GM12878 (cell line): Measurements from ENCODE around the gene SERPINA9.

Experiments
- BRCA1 ChIP-seq: IDR thresholded peaks from 2 replicates; pipeline ENCODE4 v1.6.1; 2011; ENCODE audit warnings: low read depth, low read length, improper control_type of control experiment
- CEBPB ChIP-seq, 2 experiments: fragments of 150-350 bp in 1 of 2; IDR thresholded peaks; 2 replicates each; pipeline ENCODE4 v1.6.1; 2012 to 2014; ENCODE audit warnings: low read depth in 2 of 2, low read length in 2 of 2, borderline replicate concordance in 1 of 2, inconsistent platforms in 1 of 2
- EZH2 ChIP-seq: IDR thresholded peaks from 2 replicates; pipeline ENCODE4 v1.6.1; 2012; ENCODE audit warnings: low read depth, mild to moderate bottlenecking, control low read depth, inconsistent platforms, low read length, borderline replicate concordance; ENCODE audit not compliant: control insufficient read depth
- TBL1XR1 ChIP-seq: IDR thresholded peaks from 2 replicates; pipeline ENCODE4 v1.6.1; 2012; ENCODE audit warnings: low read depth, low read length, improper control_type of control experiment
- USF1 ChIP-seq: IDR thresholded peaks from 2 replicates; pipeline ENCODE4 v1.6.1; 2011; ENCODE audit warnings: borderline replicate concordance, low read depth, mild to moderate bottlenecking, moderate library complexity, mixed read lengths, low read length; ENCODE audit not compliant: insufficient read depth; ENCODE audit errors: extremely low read length
- TF ChIP-seq, protein P1 (sequence below), 3 experiments: IDR thresholded peaks in 2 of 3; conservative IDR thresholded peaks in 1 of 3; 2 replicates each; pipeline ENCODE4 v1.5.1; 2011; ENCODE audit warnings: low read depth in 3 of 3, low read length in 3 of 3, mild to moderate bottlenecking in 3 of 3, control low read depth in 2 of 3, moderate library complexity in 2 of 3, inconsistent platforms in 1 of 3, mixed read lengths in 1 of 3; ENCODE audit not compliant: control insufficient read depth in 2 of 3, insufficient read depth in 1 of 3; ENCODE audit errors: extremely low read depth in 1 of 3

DNA sequence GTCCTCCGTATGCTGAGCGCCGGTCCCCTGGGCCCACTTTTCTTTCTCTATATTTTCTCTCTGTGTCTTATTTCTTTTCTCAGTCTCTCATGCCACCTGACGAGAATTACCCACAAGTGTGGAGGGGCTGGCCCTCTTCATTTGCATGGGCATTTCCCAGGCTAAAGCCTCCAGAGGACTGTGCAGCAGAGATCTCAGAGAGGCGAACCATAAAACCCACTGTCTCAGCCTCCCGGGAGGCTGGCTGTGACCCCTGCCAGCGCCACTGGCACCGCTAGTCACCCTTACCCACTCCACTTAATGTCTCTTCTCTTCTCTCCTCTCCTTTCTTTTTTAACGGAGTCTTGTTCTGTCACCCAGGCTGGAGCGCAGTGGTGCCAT is 7.1 kb upstream of the SERPINA9 start:
- no peak for TF ChIP-seq CEBPB (IDR thresholded peaks at IDR 0.05; ENCODE audit: borderline replicate concordance in 1 of 2, low read depth in 2 of 2, low read length in 2 of 2)
- TF ChIP-seq EZH2 = no peak
- no peak for TF ChIP-seq TBL1XR1
- no peak for TF ChIP-seq BRCA1
- TF ChIP-seq, protein P1, sequence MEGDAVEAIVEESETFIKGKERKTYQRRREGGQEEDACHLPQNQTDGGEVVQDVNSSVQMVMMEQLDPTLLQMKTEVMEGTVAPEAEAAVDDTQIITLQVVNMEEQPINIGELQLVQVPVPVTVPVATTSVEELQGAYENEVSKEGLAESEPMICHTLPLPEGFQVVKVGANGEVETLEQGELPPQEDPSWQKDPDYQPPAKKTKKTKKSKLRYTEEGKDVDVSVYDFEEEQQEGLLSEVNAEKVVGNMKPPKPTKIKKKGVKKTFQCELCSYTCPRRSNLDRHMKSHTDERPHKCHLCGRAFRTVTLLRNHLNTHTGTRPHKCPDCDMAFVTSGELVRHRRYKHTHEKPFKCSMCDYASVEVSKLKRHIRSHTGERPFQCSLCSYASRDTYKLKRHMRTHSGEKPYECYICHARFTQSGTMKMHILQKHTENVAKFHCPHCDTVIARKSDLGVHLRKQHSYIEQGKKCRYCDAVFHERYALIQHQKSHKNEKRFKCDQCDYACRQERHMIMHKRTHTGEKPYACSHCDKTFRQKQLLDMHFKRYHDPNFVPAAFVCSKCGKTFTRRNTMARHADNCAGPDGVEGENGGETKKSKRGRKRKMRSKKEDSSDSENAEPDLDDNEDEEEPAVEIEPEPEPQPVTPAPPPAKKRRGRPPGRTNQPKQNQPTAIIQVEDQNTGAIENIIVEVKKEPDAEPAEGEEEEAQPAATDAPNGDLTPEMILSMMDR (IDR thresholded peaks at IDR 0.05 in 2 of 3, conservative IDR thresholded peaks at IDR 0.05 in 1 of 3; ENCODE audit: control insufficient read depth in 2 of 3, extremely low read depth in 1 of 3, insufficient read depth in 1 of 3, low read depth in 3 of 3, low read length in 3 of 3) = no peak
- no peak for TF ChIP-seq USF1
